Stimulated activated CD4-positive, alpha-beta T cell treated with anti-CD3 and anti-CD28 coated beads, TNF-alpha, amount 100 ng/mL, for 1 hour (primary cell): ENCODE measurements around the gene ANKLE1.
"Not testable (repeated sequence)": the region's sequence is repeated elsewhere in the genome, so short reads cannot be mapped to it uniquely, and the experiment has no call there.

ENCODE experiments used
- DNase-seq, 3 donors: peaks; one replicate each; pipeline ENCODE4 v3.0.0-alpha.2; 2020; ENCODE audit warnings: low read depth in 3 of 3, low spot score in 1 of 3

Gene ANKLE1

GRCh38 chr19:17248011-17248776 is 33.5 kb upstream of the ANKLE1 start:
- DNase-seq, result no peak

GRCh38 chr19:17249887-17250548 is 31.7 kb upstream of the ANKLE1 start:
- no peak for DNase-seq

DNA sequence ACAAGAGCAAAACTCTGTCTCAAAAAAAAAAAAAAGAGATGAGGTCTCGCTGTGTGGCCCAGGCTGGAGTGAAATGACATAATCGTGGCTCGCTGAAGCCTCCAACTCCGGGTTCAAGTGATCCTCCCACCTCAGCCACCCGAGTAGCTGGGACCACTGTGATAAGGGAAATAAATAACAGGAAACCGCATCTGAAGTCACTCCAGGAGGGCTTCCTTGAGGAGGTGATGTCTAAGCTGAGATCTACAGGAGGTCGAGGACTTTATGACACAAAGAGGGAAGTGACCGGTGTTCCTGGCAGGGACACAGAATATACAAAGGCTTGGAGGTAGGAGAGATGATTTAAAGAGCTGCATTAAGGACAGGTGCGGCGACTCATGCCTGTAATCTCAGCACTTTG is 27.1 kb upstream of the ANKLE1 start:
- DNase-seq, result no peak

GRCh38 chr19:17255150-17255621 is 26.5 kb upstream of the ANKLE1 start:
- DNase-seq, result no peak

GRCh38 chr19:17256130-17256529 is 25.6 kb upstream of the ANKLE1 start:
- DNase-seq, result no peak

DNA sequence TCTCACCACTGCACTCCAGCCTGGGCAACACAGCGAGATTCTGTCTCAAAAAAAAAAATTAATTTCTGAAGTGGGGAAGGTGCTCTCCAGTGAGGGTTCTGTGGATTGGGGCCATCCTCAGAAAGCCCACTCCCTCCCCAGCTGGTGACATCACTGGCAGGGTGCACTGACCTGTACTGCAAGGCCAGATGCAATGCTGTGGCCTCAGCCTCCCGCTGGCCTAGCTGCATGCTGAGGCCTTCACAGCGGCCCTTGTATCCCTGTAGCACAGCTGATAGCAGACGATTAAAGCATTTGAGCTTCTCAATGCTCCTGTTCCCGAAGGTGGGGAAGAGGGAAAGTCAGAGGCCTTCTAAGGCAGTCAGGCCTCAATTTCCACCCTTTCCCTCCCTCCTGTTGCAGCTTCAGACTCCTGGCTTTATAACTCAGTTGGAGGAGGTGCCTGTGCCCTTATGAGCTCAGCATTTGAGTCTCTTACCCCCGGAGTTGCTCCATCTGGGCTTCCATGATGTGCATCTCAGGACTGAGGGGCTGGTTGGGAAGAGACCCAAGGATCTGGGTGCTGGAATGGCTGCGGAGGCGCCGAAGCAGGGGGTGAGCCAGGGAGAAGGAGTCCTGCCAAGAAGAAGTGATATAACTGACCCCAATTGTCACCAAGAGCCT is 22.5 kb upstream of the ANKLE1 start:
- no peak for DNase-seq

- DNase-seq, result no peak
Observed at GRCh38 chr19:17259934-17260333, 21.8 kb upstream of the ANKLE1 start.

DNA sequence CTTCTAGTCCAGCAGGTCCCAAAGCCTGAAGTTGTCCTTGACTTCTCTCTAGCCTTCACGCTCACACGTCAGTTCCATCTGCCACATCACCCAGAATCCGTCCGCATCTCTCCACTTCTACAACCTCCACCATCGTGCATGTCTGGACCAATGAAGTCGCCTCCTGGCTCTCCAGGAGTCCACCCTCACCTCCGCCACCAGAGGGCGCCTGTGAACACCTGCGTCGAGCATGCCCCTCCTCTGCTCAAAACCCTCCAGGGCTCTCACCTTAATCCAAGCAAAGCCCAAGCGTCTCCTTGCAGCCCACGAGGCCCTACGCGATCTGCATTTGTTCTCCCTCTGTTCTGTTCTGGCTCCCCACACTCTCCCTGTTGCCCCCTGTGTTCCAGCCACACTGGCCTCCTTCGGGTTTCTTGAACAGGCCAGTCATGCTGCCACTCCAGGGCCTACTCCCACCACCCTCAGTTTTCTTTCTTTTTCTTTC is 20.8 kb upstream of the ANKLE1 start:
- DNase-seq, result peak; percentile 77 to 88 (median 81)

DNA sequence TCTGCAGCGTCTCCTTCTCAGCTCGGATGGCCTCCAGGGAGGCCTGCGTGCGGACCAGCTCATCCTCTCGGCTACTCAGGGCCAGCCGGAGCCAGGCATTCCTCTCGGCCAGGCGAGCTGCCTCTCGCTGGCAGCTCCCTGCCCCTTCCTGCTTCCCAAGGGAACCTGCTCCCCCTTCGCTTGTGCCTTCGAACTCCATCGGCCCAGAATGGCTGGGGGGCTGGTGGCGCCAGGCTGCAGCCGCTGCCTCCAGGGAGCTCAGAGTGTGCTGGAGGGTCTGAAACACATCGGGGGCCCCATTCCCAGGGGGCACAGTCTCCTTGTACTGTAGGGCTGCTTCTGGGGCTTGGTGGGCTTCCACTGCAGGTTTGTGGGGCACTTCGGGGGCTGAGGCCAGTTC is 19.1 kb upstream of the ANKLE1 start:
- no peak for DNase-seq

GRCh38 chr19:17263712-17264640 is 17.7 kb upstream of the ANKLE1 start:
- DNase-seq, result no peak

DNA sequence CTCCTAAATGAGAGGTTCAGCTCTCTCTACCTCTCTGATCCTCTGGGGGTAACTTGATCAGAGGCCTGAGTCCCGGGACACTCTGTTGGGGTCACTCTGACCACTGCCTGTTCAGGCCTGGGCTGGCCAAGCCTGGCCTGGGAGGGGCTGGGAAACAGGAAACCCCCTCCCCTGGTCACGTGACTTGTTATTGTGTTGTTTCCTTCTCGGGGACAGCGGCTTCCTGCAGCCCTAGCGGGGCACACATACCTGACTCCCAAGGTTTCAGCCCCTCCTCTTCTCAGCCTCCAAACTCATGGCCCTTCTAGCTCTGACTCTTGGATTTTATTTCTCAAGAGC is 17.1 kb upstream of the ANKLE1 start, which contains the start of gene USHBP1:
TSS of gene USHBP1 (minus strand) at position 105 of the 339 bp plus-strand sequence. CDS start 446 bp downstream, outside the sequence.
- no peak for DNase-seq

GRCh38 chr19:17266026-17266425 is 15.7 kb upstream of the ANKLE1 start:
- DNase-seq, result no peak

GRCh38 chr19:17266589-17266974 is 15.1 kb upstream of the ANKLE1 start:
- no peak for DNase-seq

- peak; percentile 76 to 90 (median 86) for DNase-seq
Observed at GRCh38 chr19:17266975-17267788, 14.5 kb upstream of the ANKLE1 start, which contains the start of gene BABAM1. TSS of gene BABAM1 (plus strand) at chr19:17267443. CDS start at chr19:17268807, 1,364 bp downstream.

GRCh38 chr19:17268754-17269153 is 12.9 kb upstream of the ANKLE1 start:
- no peak for DNase-seq

DNA sequence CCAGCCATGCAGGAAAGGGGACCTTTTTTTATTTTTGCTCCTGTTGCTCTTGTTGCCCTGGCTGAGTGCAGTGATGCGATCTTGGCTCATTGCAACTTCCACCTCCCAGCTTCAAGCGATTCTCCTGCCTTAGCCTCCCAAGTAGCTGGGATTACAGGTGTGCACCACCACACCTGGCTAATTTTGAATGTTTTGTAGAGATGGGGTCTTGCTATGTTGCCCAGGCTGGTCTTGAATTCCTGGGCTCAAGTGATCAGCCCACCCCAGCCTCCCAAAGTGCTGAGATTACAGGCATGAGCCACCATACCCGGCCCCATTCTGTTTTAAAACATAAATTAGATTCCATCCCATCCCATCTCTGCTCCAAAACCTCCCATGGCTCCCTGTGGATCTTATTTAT is 6.8 kb upstream of the ANKLE1 start:
- DNase-seq, result not testable (repeated sequence)

GRCh38 chr19:17275441-17276175 is 6.1 kb upstream of the ANKLE1 start:
- no peak for DNase-seq

DNA sequence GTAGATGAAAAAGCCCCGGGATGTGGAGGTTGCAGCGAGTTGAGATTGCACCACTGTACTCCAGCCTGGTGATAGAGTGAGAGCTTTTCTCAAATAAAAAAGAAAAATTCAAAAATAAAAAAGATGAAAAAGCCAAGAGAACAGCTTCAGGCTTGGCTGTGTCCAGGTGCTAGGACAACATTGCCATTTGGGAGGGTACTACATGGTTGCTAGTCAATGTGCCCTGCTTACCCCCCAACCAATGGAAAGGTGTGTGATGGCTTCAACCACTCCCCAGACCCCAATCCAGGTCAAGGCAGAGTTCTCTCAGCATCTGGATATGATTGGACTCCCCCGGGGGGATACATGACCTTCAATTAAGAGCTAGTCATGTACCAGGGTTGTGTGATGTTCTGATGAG is 2.3 kb upstream of the ANKLE1 start:
- DNase-seq, result no peak

- DNase-seq, result peak in 2 of 3 donors; percentile 58 to 74
Observed at GRCh38 chr19:17282488-17283125, 906 bp downstream of the ANKLE1 start.
